AG20443 (cell line): ENCODE measurements around the gene PKIB.
"Not testable (repeated sequence)": the region's sequence is repeated elsewhere in the genome, so short reads cannot be mapped to it uniquely, and the experiment has no call there.

ENCODE experiments used
- DNase-seq: peaks from one replicate; pipeline ENCODE4 v3.0.0; 2012; ENCODE audit warnings: low spot score, mixed read lengths

Gene PKIB

DNA sequence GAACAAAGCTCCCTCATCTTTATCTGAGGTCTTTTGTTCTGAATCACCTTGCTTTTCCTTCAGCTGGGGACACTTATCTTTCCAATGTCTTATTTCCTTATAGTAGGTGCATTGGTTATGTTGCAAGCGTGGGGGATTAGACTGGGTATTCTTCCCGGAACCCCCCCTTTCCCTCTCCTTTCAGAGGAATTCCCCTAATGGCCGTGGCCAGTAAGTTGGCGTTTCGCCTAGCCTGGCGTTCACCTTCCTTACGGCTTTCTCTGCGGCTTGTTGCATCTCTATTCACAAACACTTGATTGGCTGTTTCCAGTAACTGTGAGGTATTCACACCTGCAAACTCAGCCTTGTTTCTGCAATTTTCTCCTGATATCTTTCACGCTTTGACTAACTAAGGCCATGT, 136.5 kb downstream of the PKIB start:
- no peak for DNase-seq

DNA sequence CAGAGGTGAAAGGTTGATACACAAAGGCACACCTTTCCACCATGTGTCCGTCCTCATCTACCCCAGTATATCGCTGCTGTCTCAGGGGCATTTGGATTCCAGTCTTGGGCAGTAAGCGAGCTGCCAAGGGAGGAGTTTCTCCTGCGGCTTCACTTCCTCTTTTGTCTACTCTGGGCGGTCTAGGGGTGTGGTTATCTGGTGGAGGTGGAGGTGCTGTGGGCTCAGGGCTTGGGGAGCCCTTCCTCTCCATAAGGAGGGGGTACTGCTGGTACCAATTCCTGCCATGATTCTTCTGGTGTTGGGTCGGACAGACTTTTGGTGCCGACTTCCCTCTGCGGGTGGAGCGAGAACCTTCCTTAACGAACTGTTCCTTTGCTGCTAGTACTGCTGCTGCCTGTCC, 137.4 kb downstream of the PKIB start:
- DNase-seq, result no peak

DNA sequence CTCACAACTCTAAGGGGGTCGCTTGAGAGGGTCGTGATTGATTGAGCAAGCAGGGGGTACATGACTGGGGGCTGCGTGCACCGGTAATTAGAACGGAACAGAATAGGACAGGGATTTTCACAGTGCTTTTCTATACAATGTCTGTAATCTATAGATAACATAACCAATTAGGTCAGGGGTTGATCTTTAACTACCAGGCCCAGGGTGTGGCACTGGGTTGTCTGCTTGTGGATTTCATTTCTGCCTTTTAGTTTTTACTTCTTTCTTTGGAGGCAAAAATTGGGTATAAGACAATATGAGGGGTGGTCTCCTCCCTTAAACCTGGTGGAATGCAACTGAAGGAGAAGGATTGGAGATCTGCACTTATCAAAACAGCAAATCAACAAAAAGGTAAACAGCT, 138.7 kb downstream of the PKIB start:
- not testable (repeated sequence) for DNase-seq

DNA sequence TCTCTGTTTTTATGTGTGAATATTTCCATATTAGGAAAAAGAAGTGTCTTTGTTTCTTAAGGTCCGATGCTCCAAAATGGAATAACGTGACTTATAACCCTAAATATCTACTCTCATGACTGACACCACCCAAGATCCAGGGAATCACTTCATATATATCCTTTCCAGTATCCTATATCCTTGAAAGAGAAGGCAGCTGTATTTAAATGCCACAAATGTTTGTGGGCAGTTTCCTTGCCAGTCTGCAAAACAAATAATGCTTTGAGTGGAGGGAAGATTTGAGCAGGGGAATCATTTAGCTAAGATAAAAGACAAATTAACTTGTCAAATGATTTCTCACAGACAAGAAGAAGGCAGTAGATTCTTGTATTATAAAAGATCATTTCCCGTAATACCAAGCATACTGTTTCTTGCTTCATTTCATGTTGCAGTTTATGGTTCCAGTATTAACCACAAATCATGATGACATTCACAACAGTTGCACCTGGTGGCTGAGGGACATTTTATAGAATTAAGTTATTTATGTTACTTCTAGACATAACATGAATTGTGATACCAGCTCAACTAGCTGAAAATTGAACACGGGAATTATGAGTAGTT, 139.3 kb downstream of the PKIB start:
- DNase-seq, result no peak

DNA sequence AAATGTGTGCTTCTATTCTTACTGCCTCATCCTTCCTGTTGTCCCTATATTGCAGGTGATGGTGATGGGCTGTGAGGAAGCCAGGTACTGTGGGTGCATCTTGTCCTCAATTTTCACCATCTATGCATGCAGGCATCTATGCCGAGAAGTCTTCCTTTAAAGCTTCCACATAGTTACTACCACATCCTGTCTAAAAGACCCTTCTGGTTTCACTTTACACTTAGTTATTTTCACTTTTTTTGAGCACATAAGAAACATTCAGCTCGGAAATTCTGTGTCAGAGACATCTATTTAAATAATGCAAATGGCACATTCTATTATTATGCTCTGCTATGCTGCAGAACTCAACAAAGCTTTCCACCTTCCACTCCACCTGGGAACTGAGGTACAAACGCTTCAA, 141.1 kb downstream of the PKIB start:
- no peak for DNase-seq

DNA sequence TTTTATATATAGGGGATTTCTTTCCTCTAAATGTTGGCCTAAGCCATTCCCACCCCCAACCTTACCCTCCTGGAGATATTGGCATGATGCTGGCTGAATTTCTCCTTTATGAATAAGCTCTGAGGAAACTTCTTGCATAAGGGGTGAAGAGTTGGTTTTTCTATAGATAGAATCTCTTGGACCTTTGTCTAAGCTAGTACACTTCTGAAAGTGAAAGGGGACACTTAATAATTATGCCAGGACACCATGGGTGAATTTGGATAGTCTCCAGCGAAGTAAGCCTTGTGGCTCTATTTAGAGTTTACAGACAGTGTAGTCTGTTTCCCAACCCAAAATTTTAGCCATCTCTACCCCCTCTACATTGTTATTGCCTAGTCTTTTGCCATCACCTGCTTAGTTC, 142.3 kb downstream of the PKIB start:
- DNase-seq, result no peak

DNA sequence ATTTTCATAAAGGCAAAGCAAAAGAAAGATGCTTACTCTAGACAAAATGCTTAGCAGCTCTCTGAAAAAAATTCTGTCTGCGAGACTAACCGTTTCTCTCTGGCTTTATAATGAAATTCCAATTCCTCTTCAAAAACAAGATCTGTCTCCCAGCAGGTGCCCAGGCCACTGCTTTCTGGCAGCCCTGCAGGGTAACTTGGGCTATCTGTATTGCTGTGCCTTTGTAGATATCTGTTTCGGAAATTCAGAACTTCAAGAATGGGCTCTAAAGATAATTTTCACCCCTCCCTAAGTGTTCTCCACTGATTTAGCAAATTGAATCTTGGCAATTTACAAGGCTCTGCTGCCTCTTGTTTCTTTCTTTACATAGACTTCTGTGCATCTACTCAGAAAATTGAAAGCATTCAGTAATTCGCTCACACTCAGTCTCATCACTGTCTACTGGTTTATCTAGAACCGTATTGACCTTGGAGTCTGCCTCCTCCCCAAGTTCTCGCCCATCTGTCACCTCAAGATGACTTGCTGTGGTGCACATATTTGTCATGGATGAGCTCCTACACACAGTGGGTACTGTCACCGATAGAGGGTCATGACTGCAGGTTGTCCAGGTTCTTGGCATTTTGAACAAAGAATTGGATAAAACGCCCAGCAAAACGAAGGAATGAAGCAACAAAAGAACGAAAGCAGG, 142.9 kb downstream of the PKIB start:
- DNase-seq, result no peak

DNA sequence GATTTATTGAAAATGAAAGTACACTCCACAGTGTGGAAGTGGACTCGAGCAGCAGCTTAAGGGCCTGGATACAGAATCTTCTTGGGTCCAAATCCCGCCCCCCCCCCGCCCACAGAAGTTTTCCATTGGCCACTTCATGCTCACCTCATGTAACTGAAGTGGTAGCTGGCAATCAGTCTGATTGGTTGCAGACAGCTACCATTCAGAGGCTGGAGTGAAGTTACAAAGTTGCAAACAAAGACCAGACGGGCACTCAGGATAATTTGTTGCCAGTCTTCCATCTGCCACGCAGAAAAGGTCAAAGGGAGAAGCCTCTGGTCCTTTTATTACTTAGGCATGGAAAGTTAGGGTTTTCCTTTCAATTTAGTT, 143.5 kb downstream of the PKIB start:
- peak; percentile 34 for DNase-seq

DNA sequence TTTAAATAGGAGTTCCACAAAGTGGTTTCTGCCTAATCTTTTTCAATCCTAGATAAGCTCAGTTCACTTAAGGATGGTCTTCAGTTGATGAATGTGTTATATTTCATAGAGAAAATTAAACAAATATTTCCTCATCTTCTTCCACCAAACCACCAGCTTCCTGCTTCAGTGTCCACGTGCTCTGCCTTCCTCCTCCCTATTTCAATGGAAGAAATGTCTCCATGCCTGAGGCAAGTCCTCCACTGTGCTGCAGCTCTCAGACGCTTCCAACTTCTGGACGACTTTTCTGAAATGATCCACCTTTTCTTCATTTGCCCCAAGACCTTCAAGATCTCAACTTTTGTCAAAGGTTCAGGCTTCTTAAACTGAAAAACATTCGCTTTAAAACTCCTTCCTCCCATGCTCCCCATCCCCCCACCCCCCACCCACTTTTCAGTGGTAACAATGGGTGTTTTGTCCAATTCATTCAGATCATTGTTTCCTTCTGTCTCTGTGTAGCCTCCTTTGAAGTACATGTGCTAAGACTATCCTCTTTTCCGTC, 144.1 kb downstream of the PKIB start:
- DNase-seq, result no peak

DNA sequence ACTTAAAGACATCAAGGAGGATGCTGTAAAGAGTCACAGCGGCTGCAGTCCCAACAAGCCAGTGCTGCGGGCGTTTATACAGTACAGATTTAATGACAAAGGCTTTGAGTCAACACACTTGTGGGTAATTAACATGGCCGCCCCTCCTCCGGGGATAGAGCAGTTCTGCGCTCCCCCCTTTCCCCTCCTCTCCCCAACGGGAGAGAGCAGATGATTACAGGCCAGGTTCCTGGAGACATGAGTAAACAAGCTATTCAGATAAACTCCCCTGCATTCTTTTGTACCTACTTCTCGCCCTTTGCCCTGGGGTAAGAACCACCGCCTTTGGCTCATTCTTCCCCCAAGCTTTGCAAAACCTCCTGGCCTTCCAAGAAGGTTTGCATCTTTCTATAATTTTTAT, 145.7 kb downstream of the PKIB start:
- no peak for DNase-seq

DNA sequence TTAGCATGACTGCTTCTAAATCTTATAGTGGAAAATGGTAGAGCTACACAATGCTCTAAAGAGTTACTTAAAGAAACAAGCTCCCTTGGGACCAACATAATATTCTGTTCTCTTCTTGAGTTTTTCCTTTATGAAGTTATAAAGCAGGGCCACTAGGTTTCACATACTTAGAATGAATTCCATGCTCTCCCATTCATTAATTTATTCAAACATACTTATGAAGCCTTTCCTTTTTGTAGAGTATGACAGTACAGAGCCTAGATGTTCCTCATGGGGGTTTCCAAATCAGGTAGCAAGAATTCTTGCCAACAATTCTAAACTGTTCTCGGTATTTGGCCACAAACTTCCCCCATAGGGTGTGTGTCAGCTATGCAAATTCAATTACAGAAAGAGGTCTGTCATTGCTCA, 148.7 kb downstream of the PKIB start:
- no peak for DNase-seq

DNA sequence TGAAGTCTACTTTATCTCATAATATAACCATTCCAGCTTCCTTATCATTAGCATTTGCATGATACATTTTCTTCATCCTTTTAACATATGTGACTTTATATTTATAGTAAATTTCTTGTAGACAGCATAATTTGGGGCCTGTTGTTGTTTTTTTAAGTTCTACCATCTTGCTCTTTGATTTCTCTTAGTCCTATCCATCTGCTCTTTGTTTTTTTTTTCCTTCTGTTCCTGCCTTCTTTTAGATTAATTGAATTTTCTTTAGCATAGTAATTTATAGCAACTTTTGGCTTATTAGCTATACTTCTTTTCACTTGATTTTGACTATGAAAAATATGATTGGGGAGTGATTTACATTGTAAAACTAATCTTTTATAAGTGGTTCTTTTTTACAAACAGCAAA, 150.1 kb downstream of the PKIB start:
- DNase-seq, result no peak

DNA sequence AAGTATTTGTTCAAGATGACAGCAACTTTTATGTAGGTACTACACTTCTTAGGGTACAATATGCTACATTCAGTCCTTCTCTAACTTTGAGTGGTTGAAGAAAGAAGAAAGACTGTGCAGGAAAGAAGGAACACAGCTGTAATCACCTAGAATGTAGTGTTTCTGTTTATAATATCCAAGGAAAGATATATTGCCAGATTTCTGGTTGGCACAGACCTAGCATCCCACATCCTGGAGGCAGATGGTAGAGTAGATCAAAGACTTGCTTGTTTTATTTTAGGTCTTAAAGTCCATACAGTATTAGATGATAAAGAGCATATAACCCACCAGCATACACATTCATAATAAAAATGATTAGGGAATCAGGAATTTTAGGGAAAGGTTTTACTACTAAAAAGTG, 156.1 kb downstream of the PKIB start:
- no peak for DNase-seq

DNA sequence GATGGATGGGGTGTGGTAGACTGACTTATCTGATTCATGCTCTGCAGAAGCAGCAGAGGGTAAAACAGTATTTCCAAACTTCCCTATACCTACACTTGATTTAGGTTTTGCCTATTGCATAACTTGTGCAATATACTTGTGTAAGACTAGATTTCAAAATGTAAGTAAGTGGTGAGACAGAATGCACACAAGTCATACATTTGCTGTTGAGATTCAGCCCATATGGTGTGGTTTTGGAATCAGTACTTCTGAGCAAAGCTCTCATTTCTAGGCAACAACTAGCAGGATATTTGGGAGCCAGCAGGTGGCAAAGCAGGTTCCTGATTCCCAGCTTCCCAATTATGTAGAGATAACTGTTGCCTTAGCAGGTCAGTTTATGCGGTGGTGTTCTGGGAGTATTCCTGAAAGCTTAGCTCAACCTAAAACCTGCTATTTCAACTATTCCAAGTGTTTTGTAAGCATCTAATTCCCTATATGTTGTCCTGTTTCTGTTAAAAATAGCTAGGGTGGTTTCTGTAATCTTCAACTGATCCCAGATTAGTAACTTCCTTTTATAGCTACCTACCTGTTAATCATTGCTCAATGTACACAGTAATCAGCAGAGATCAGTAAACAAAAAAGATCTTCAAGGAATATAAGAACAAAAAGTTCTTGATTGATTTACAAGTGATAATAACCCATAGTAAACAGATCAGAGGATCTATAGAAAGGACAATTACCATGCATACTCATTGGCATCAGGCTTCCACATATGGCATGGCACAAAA, 160.8 kb downstream of the PKIB start:
- no peak for DNase-seq

DNA sequence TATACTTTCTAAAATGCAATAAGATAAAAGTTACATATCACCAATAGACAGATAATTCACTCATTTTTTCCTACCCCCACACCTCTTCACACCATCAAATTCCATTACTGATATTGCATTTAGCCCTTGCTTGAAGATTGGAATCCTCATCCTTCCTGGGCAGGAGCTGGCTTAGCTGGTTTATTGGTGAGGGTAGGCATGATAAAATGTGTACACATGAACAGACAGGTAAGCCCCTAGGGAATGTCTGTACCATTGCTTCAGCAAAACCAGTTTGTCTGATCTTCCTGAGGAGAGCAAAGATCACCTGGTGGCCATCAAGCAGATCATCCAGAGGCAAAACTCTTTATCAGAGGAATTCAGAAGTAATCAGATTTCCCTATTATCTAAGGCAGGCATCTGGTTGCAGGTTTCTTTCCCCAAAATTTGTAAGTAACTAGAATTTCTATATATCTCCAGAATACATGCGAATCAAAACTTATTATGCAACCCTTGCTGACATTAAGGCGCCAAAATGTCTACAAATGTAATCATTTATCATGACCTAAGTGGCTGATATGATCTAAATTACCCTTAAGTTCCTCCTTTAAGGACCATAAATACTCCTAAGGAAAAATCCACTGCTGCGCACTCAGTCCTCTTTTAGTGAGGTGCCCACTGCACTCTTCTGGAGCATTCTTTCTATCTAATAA, 162.7 kb downstream of the PKIB start:
- no peak for DNase-seq
